Thoracic aorta (tissue), 2 donors: ENCODE data around the gene WDFY2. TPM values are rescaled to one million over a fixed set of nuclear protein-coding genes. Genes with fewer than 3 reads are reported as not detected.

Experiments
- ATAC-seq: fragments of 150-250 bp; one replicate; pipeline ENCODE4 v1.8.0; 2017; ENCODE audit warnings: low read depth; ENCODE audit not compliant: insufficient number of reproducible peaks, low FRiP score
- DNase-seq: peaks from one replicate; pipeline ENCODE4 v3.0.0-alpha.2; 2020; ENCODE audit warnings: low spot score
- H3K27ac ChIP-seq, 2 donors: fragments of 200-600 bp; sonication (generic); 1 replicate in 1 of 2; 2 replicates in 1 of 2; pipeline ENCODE4 v1.5.1; 2016; ENCODE audit warnings: mild to moderate bottlenecking in 2 of 2, moderate library complexity in 2 of 2
- H3K27me3 ChIP-seq: fragments of 200-600 bp; sonication (generic); replicated peaks from 2 replicates; pipeline ENCODE4 v1.6.0; 2016; ENCODE audit warnings: mild to moderate bottlenecking; ENCODE audit not compliant: insufficient read depth
- H3K36me3 ChIP-seq: fragments of 200-600 bp; sonication (generic); one replicate; pipeline ENCODE4 v1.5.1; 2016
- H3K4me1 ChIP-seq, 2 donors: fragments of 200-600 bp; sonication (generic); 1 replicate in 1 of 2; 2 replicates in 1 of 2; pipeline versions ENCODE4 v1.5.1 to v1.6.0; 2016; ENCODE audit warnings: low read depth in 2 of 2, mild to moderate bottlenecking in 1 of 2; ENCODE audit not compliant: control insufficient read depth in 1 of 2
- H3K4me3 ChIP-seq: fragments of 200-600 bp; sonication (generic); 2 replicates; pipeline ENCODE4 v1.5.1; 2016; ENCODE audit warnings: mild to moderate bottlenecking
- H3K9me3 ChIP-seq: fragments of 200-600 bp; sonication (generic); 2 replicates; pipeline ENCODE4 v1.5.1; 2016
- total RNA-seq, 2 donors: library from RNA; depleted of rRNA; stranded (reverse); fragments of >200 nt; gene quantifications; one replicate each; pipeline versions ENCODE4 v1.1.0 to v1.2.3, GENCODE V29; 2016
- TF ChIP-seq, protein P1 (sequence below): fragments of 200-600 bp; sonication (generic); IDR thresholded peaks from one replicate; pipeline ENCODE4 v1.5.1; 2019; ENCODE audit warnings: antibody characterized with exemption

WDFY2 gene
- total RNA-seq, 2 donors from 2014 or later = 14.6 to 19.3 TPM

DNA sequence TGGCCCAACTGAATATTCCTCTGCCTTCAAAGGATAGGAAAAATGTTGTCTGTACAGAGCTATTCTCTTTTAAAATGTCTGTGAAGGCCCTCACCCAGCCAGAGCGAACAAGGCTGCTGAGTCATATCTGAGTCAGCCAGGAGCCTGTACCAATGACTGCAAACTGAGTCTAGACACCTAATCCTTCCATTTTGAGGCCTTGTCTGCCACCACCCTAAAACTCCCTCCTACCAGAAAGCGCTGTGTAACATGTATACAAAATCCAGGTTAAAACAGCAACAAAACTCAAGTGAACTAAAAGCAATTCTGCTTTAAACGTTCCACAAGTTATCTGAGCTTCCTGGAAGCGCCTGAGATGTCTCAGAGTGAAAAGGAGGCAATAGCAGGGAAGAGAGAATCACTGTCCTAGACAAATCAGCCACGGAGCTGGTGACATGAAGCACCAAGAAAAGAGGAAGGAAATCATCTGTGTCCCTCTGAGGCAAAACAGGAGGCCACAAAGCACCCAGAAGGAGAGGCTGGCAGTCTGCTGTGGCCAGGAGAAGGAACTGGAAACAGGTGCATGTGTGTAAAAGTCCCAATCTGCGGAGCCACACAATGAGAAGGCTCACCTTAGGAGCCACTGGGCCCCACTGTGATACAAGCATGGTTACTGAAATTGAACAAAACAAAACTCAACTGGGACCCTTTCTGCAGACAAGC is 209.5 kb downstream of the WDFY2 start:
- Histone ChIP-seq H3K27me3 (no peaks in the 10 kb centered on the region), H3K36me3 (no peaks in the 10 kb centered on the region), H3K4me1 (peaks cover 0 to 18% of the 10 kb centered on the region in 2 donors), H3K27ac (peak overlapping the region in 1 of 2 donors; percentile 38), H3K9me3 (no peaks in the 10 kb centered on the region), H3K4me3 (no peak overlapping the region)
- TF ChIP-seq, protein P1, sequence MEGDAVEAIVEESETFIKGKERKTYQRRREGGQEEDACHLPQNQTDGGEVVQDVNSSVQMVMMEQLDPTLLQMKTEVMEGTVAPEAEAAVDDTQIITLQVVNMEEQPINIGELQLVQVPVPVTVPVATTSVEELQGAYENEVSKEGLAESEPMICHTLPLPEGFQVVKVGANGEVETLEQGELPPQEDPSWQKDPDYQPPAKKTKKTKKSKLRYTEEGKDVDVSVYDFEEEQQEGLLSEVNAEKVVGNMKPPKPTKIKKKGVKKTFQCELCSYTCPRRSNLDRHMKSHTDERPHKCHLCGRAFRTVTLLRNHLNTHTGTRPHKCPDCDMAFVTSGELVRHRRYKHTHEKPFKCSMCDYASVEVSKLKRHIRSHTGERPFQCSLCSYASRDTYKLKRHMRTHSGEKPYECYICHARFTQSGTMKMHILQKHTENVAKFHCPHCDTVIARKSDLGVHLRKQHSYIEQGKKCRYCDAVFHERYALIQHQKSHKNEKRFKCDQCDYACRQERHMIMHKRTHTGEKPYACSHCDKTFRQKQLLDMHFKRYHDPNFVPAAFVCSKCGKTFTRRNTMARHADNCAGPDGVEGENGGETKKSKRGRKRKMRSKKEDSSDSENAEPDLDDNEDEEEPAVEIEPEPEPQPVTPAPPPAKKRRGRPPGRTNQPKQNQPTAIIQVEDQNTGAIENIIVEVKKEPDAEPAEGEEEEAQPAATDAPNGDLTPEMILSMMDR = no peak
- no peak for ATAC-seq
- no peak for DNase-seq

DNA sequence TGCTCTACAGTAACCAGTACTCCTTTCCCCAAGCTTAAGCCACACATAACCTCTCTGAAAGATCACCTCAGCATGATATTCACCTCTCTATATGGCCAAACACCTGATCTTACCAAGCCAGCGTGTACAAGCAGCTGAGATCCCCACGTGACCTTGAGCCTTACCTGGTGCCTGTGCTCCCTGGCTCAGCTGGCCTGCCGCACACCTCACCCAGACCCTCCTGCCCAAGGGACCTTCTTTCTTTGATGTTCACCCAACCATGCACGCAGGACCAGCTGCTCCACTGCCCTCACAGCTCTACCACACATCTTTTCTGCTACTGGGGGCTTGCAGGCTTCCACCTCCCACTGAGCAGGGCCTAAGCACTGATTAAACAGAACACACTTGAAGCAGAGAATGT is 210.7 kb downstream of the WDFY2 start:
- peaks cover 0 to 11% of the 10 kb centered on the region in 2 donors for H3K4me1 ChIP-seq
- no peaks in the 10 kb centered on the region for H3K36me3 ChIP-seq
- TF ChIP-seq, protein P1 = no peak
- no peak for ATAC-seq
- DNase-seq = no peak
- no peaks in the 10 kb centered on the region for H3K27me3 ChIP-seq
- H3K27ac ChIP-seq = no peak overlapping the region
- no peaks in the 10 kb centered on the region for H3K9me3 ChIP-seq
- no peak overlapping the region for H3K4me3 ChIP-seq

DNA sequence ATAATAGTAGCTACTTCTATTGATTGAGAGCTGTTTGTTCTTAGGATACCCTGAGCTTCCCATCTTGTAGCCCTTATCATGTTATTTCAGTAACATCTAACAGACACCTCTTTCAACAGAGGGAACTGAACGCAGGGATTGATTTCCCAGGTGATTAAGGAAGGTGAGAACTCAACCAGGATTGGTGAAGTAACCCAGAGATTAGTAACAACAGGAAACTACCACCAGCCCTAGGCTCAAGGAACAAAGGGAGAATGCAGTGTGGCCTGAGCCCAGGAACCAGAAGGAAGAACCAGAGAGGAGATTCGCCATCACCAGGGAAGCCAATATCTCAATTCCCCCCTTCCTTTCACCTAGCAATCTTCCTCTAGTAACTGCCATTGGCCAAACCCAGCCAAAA is 211.2 kb downstream of the WDFY2 start:
- Histone ChIP-seq H3K4me1 (peaks cover 0 to 15% of the 10 kb centered on the region in 2 donors), H3K36me3 (no peaks in the 10 kb centered on the region), H3K27me3 (no peaks in the 10 kb centered on the region), H3K27ac (no peak overlapping the region), H3K9me3 (no peaks in the 10 kb centered on the region), H3K4me3 (no peak overlapping the region)
- ATAC-seq (no peak), DNase-seq (no peak)
- TF ChIP-seq, protein P1 = no peak

DNA sequence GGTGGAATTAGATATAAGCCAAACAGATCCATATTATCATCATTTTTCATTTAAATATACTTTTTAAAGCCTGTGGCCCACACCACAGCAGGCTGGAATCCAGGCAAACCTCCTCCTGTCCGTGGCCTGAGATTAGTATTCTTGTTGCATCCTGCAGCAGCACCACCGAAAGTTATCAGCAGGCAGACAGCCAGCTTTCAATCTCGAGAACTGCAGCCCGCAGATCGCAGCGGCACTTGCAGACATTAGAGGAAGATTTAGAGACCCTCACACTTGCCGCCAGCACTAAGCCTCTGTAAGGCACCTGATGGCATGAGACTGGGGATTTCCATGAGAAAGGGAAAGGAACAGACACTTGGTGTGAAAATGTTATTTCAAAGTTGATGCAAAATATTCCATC is 212.3 kb downstream of the WDFY2 start:
- no peaks in the 10 kb centered on the region for H3K27me3 ChIP-seq
- no peak overlapping the region for H3K4me3 ChIP-seq
- no peak for ATAC-seq
- no peaks in the 10 kb centered on the region for H3K36me3 ChIP-seq
- no peaks in the 10 kb centered on the region for H3K9me3 ChIP-seq
- peaks cover 9 to 26% of the 10 kb centered on the region in 2 donors for H3K4me1 ChIP-seq
- TF ChIP-seq, protein P1 = no peak
- H3K27ac ChIP-seq = no peak overlapping the region
- DNase-seq = no peak

DNA sequence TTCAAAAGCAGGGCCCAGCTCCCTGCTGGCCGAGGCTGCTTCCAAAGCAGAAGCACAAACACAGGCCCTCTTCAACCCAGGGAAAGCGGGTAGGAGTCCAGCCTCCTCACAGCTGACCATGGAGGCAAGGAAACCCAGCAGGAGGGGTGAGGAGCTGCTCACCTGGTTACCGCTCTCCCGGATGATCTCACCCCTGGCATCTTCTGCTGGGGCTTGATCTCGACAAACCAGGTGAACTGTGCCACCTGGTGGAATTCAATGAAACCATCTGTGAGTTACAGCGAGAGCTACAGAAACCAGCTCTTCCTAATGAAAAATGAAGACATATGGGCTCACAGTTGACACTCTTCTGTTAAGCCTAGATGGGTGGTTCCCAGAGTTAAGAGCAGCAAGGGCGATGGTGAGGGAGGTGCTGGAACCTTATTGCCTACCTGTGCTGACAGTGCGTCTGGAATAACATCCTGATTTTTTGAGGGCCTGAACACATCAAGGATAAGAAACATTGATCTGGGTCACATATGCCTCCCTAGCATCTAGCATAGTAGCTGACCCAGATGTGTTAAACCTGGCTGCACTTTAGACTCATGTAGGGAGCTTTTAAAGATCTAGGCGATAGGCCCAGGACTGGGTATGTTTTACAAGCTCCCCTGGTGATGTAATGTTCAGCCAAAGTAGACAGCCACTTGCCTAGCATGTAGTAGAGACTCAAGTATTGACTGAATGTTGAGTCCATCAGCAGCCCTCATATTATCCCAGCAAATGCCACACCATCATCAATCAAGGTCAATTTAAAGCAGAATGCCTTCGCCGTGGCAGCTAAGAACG is 213.6 kb downstream of the WDFY2 start:
- ATAC-seq = no peak
- TF ChIP-seq, protein P1 = peak; percentile 16
- Histone ChIP-seq H3K27ac (no peak overlapping the region), H3K4me3 (no peak overlapping the region), H3K27me3 (no peaks in the 10 kb centered on the region), H3K4me1 (peaks cover 17 to 39% of the 10 kb centered on the region in 2 donors), H3K9me3 (no peaks in the 10 kb centered on the region), H3K36me3 (no peaks in the 10 kb centered on the region)
- no peak for DNase-seq
